ENCODE data around the gene CRLF1.
"Not testable (repeated sequence)": the region's sequence is repeated elsewhere in the genome, so short reads cannot be mapped to it uniquely, and the experiment has no call there.

CRLF1 gene

DNA sequence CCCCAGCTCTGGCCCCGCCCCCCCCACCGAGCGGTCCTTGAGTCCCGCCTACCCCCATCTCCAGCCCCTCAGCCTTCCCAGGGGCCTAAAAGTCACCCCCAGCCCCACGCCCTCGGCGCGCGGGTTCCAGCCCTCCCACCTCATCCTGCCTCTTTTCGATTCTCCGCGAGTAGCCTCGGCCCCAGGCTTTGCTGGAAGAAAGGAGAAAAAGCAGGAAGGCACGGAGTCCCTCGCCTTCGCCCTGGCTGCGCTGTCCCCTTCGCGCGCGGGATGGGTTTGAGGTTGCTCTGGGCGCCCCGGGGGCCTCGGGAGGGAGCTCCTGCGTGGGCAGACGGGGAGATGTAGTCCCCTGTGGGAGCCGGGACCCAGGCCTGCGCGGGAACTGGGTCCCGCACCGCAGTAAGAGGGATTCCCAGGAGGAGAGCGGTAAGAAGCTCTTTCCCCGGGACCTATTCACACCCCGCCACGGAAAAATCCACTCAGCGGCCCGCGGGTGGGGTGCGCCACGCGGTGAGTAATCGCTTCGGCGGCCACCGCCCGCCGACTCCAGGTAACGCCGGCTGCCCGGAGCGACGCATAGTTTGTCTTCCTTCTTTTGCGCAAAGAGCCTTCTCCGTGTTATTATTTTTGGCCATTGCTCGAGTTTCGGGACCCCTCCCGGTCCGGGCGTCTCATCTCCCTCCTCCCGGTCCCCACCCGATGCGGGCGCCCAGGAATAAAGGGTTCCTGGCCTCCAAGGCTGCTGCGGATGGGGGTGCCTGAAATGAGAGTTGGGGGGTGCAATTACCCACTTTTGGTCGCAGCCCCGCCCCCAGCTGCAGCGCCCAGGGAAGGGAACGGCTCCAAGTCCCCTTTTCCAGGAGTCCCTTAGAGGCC is 865 bp upstream of the CRLF1 start:
- Mint-ChIP-seq H3K9me3 (no peaks in the 10 kb centered on the region), H3K4me3 (no peak overlapping the region), H3K27ac (no peak overlapping the region)

DNA sequence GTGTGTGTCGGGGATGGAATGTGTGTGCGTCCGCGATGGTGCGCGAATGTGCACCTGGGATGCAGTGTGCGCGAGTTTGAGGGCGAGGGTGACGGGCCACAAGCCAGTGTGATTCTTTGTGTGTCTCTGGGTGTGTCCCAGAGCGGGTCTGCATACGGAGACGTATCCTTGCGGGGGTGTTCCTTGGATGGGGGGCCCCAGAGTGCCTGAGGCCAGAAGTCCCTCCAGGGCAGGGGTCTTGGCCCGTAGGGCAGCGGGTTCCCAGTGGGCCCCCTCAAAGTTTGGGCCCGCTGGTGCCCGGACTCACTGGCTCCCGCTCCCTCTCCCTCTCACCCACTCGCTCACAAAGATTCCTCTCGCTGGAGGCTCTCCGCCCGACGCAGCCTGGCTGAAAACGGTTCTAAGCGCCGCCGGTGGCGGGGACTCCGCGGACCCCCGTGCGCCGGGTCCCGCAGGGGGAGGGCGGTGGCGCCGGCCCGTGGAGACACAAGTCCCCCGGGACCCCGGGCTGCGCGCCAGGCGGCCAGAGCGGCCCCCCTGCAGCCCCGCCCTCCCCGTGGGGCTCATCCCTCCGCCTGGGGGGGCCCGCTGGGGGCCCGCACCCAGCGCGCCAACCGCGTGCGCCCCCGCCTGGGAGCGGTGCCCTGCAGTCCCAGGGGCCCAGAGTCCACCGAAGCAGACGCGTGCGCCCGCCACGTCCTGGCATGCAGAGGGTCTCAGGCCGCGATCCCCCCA is 886 bp downstream of the CRLF1 start:
- Mint-ChIP-seq H3K9me3 (no peaks in the 10 kb centered on the region), H3K27ac (no peak overlapping the region), H3K4me3 (peak overlapping the region; percentile 27)

More for the DNA sequence above, 865 bp upstream of the CRLF1 start:
- Mint-ChIP-seq H3K4me1 (peaks cover 15% of the 10 kb centered on the region), H3K27me3 (peaks cover 72% of the 10 kb centered on the region), H3K36me3 (ENCODE audit: low read depth) (no peaks in the 10 kb centered on the region)
- no peak for ATAC-seq
- no peak for DNase-seq

GRCh38 chr19:18605196-18605545 is 1.4 kb downstream of the CRLF1 start:
- H3K27ac Mint-ChIP-seq, result no peak overlapping the region

More for the DNA sequence above, 886 bp downstream of the CRLF1 start:
- DNase-seq, result no peak
- H3K36me3 Mint-ChIP-seq (ENCODE audit: low read depth), result no peaks in the 10 kb centered on the region
- ATAC-seq, result no peak
- peaks cover 4% of the 10 kb centered on the region for H3K4me1 Mint-ChIP-seq
- H3K27me3 Mint-ChIP-seq, result peaks cover 72% of the 10 kb centered on the region

DNA sequence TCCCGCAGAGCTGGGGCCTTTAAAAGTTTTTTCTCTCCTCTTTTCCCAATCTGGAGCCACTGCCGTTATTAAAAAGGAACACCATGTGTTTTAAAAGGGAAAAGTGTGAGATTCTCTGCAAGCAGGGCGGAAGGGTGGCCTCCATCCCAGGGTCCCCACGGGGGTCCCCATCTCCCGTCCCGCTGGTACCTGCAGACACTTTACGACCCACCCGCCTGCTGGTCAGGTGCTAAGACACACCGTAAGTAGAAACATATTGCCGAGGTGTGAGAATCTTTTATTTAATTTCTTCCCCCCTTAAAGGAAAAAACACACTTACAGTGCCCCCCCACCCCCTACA is 1.8 kb downstream of the CRLF1 start:
- Mint-ChIP-seq H3K4me1 (peaks cover 4% of the 10 kb centered on the region), H3K9me3 (no peaks in the 10 kb centered on the region), H3K4me3 (no peak overlapping the region), H3K27me3 (peaks cover 68% of the 10 kb centered on the region), H3K27ac (no peak overlapping the region), H3K36me3 (ENCODE audit: low read depth) (no peaks in the 10 kb centered on the region)
- ATAC-seq (no peak), DNase-seq (no peak)

More at GRCh38 chr19:18605196-18605545, 1.4 kb downstream of the CRLF1 start:
- DNase-seq, result no peak
- peaks cover 4% of the 10 kb centered on the region for H3K4me1 Mint-ChIP-seq
- H3K36me3 Mint-ChIP-seq (ENCODE audit: low read depth), result no peaks in the 10 kb centered on the region
- no peak for ATAC-seq
- peaks cover 69% of the 10 kb centered on the region for H3K27me3 Mint-ChIP-seq
- peak overlapping the region; percentile 27 for H3K4me3 Mint-ChIP-seq
- H3K9me3 Mint-ChIP-seq, result no peaks in the 10 kb centered on the region

- H3K27ac Mint-ChIP-seq, result no peak overlapping the region
- no peaks in the 10 kb centered on the region for H3K36me3 Mint-ChIP-seq (ENCODE audit: low read depth)
- peaks cover 4% of the 10 kb centered on the region for H3K4me1 Mint-ChIP-seq
- no peak for DNase-seq
- no peak for ATAC-seq
- no peak overlapping the region for H3K4me3 Mint-ChIP-seq
- H3K27me3 Mint-ChIP-seq, result peaks cover 65% of the 10 kb centered on the region
- no peaks in the 10 kb centered on the region for H3K9me3 Mint-ChIP-seq
These were observed 2.4 kb downstream of the CRLF1 start for GRCh38 chr19:18603958-18604819.

DNA sequence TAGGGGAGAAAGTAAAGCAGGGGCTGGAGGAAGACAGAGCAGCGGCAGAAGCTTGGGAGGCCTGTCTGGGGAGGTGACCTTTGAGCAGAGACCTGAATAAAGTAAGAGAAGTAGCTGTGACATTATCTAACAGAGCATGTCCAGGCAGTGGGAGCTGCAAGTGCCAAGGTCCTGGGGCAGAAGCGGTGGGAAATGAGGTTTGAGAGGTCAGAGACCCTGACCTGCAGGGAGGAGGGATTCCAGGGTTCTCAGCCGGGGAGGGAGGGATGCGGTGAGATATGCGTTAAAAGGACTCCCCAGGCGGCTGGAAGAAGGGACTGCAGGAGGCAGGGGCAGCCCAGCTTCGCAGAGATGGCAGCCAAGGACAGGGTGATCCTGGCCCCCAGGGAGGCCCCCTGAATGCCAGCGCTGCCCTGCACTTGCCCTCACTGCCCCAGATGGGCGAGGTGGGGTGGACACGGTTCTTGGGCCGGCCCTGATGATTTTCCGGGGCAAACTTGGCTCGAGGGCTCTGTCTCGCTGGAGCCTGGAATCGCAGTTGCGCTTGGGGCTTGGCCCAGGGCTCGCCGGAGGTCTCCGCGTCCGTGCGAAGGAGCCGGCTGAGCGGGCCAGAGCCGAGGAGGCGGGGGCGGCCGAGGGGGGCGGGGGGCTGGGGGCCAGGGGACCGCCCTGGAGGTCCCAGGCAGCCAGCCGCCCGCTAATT is 3.2 kb downstream of the CRLF1 start:
- no peak for DNase-seq
- H3K4me3 Mint-ChIP-seq, result no peak overlapping the region
- peaks cover 4% of the 10 kb centered on the region for H3K4me1 Mint-ChIP-seq
- H3K36me3 Mint-ChIP-seq (ENCODE audit: low read depth), result no peaks in the 10 kb centered on the region
- no peak overlapping the region for H3K27ac Mint-ChIP-seq
- peak; percentile 51 for ATAC-seq
- H3K9me3 Mint-ChIP-seq, result no peaks in the 10 kb centered on the region
- peaks cover 58% of the 10 kb centered on the region for H3K27me3 Mint-ChIP-seq

- Mint-ChIP-seq H3K36me3 (ENCODE audit: low read depth) (no peaks in the 10 kb centered on the region), H3K27me3 (peaks cover 44% of the 10 kb centered on the region), H3K9me3 (no peaks in the 10 kb centered on the region), H3K27ac (no peak overlapping the region), H3K4me1 (peaks cover 4% of the 10 kb centered on the region), H3K4me3 (no peak overlapping the region)
- ATAC-seq (no peak), DNase-seq (no peak)
These were observed 4.7 kb downstream of the CRLF1 start for GRCh38 chr19:18601875-18602274.

DNA sequence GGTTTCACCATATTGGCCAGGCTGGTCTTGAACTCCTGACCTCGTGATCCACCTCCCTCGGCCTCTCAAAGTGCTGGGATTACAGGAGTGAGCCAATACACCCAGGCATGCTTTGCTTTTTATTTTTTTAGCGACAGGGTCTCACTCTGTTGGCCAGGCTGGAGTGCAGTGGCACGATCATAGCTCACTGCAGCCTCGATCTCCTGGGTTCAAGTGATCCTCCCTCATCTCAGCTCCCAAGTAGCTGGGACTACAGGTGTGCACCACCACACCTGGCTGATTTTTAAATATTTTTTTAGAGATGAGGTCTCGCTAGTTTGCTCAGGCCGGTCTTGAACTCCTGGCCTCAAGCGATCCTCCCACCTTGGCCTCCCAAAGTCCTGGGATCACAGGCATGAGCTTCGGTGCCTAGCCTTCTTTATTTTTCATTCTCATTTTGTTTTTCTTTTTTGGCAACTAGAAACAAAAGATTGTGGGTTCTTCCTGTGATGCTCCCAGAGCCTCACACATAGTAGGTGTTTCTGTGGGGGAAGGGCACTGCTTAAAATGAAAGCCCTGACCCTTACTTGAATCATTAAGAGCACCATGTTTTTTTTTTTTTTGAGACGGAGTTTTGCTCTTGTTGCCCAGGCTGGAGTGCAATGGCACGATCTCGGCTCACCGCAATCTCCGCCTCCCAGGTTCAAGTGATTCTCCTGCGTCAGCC is 5.8 kb downstream of the CRLF1 start:
- ATAC-seq, H3K27ac Mint-ChIP-seq: not testable (repeated sequence)

GRCh38 chr19:18599485-18599884 is 7.1 kb downstream of the CRLF1 start:
- peaks cover 37% of the 10 kb centered on the region for H3K27me3 Mint-ChIP-seq
- H3K4me1 Mint-ChIP-seq, result peaks cover 13% of the 10 kb centered on the region
- no peaks in the 10 kb centered on the region for H3K36me3 Mint-ChIP-seq (ENCODE audit: low read depth)
- DNase-seq, result no peak
- H3K4me3 Mint-ChIP-seq, result no peak overlapping the region
- ATAC-seq, result no peak
- H3K27ac Mint-ChIP-seq, result no peak overlapping the region
- H3K9me3 Mint-ChIP-seq, result no peaks in the 10 kb centered on the region

More for the DNA sequence above, 5.8 kb downstream of the CRLF1 start:
- H3K4me3 Mint-ChIP-seq; H3K9me3 Mint-ChIP-seq; H3K4me1 Mint-ChIP-seq; H3K36me3 Mint-ChIP-seq (ENCODE audit: low read depth); DNase-seq: not testable (repeated sequence)
- peaks cover 47% of the 10 kb centered on the region for H3K27me3 Mint-ChIP-seq

DNA sequence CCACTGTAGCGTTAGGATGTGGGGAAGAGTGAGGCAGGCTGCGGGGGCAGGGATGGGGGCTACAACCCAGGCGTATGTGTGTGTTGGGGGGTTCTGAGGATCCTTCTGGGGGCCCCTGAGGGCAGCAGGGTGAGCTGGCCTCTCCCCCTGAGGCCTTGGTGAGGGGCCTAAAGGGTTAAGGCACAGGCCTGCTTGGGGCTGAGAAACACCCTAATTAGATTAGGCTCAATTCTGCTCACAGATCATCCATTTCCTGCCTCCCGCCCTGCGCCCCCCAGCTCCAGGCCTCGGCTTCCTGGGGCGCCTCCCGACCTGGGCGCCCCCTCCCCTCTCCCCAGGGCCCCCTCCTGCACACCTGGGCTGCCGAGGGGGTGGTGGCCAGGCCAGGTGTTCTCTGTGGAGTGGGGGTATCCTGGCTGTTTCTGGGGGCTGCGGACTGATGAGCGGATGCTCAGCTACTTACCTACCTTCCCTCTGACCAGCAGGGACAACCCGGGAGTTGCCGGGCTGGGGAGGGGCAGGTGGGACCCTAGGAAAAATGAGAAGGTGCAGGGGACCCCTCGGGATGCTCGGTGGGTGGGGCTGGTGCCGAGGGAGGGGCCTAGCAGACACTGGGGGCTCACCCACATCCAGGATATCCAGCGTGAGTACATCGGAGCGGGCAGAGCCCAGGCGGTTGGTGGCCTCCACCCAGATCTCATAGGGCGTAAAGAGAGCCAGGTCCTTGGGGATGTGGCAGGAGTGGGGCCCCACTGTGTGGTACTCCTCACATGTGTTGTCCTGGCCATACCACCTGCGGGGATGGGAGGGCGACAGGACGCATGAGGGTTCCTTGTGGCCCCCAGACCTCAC is 8.6 kb downstream of the CRLF1 start:
- DNase-seq, result no peak
- H3K9me3 Mint-ChIP-seq, result no peaks in the 10 kb centered on the region
- no peak overlapping the region for H3K4me3 Mint-ChIP-seq
- no peaks in the 10 kb centered on the region for H3K36me3 Mint-ChIP-seq (ENCODE audit: low read depth)
- peaks cover 30% of the 10 kb centered on the region for H3K27me3 Mint-ChIP-seq
- no peak overlapping the region for H3K27ac Mint-ChIP-seq
- H3K4me1 Mint-ChIP-seq, result peaks cover 18% of the 10 kb centered on the region
- no peak for ATAC-seq

DNA sequence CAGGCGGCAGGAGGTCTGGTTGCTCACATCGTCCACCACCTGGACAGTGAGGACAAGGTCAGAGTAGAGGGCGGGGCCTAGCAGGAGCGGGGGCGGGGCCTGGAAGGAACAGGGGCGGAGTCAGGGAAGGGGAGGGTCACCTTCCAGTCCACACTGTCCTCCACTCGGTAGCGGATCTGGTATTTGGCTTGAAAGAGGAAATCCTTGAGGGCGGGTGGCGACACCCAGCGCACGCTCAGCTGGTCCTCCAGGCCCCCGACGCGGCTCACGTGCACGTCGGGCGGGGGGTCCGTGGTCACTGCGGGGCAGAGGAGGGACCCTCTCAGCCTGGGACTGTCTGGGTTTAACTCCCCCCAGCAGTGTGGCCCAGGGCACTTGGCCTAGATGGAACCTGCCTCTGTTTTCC is 9.8 kb downstream of the CRLF1 start:
- Mint-ChIP-seq H3K9me3 (no peaks in the 10 kb centered on the region), H3K4me3 (no peak overlapping the region), H3K27ac (no peak overlapping the region), H3K27me3 (peaks cover 18% of the 10 kb centered on the region), H3K36me3 (ENCODE audit: low read depth) (no peaks in the 10 kb centered on the region), H3K4me1 (peaks cover 18% of the 10 kb centered on the region)
- peak; percentile 42 for DNase-seq
- no peak for ATAC-seq

GRCh38 chr19:18595475-18595874 is 11.1 kb downstream of the CRLF1 start:
- H3K27me3 Mint-ChIP-seq, result peaks cover 13% of the 10 kb centered on the region
- H3K36me3 Mint-ChIP-seq (ENCODE audit: low read depth), result peaks cover 5% of the 10 kb centered on the region
- no peak for ATAC-seq
- H3K27ac Mint-ChIP-seq, result no peak overlapping the region
- DNase-seq, result no peak
- H3K4me1 Mint-ChIP-seq, result peaks cover 21% of the 10 kb centered on the region
- H3K4me3 Mint-ChIP-seq, result peak overlapping the region; percentile 26
- no peaks in the 10 kb centered on the region for H3K9me3 Mint-ChIP-seq

GRCh38 chr19:18594824-18595373 is 11.7 kb downstream of the CRLF1 start:
- no peaks in the 10 kb centered on the region for H3K9me3 Mint-ChIP-seq
- H3K4me3 Mint-ChIP-seq, result peak overlapping the region; percentile 67
- peaks cover 24% of the 10 kb centered on the region for H3K4me1 Mint-ChIP-seq
- H3K36me3 Mint-ChIP-seq (ENCODE audit: low read depth), result peaks cover 8% of the 10 kb centered on the region
- peaks cover 11% of the 10 kb centered on the region for H3K27me3 Mint-ChIP-seq
- H3K27ac Mint-ChIP-seq, result peak overlapping the region; percentile 47
- ATAC-seq, result peak; percentile 2
- DNase-seq, result no peak

Data from activated naive CD8-positive, alpha-beta T cell treated with anti-CD3 and anti-CD28 coated beads, Interleukin-2, amount 50 U/mL, for 24 hours (primary cell).